ENCODE data around the gene MRPS18A.

Gene MRPS18A

GRCh38 chr6:43712579-43712978 lies 25.0 kb upstream of the MRPS18A start:
- TF ChIP-seq CTCF (IDR thresholded peaks at IDR 0.05; ENCODE audit: insufficient read depth, low read length, poor library complexity, severe bottlenecking) (no peak), EZH2phosphoT487 (conservative IDR thresholded peaks at IDR 0.05; ENCODE audit: low read length) (no peak)
- Histone ChIP-seq H3K9me3 (ENCODE audit: insufficient read depth, low read length) (no peaks in the 10 kb centered on the region), H3F3A (ENCODE audit: insufficient read depth) (peaks cover 24% of the 10 kb centered on the region), H3K36me3 (ENCODE audit: low read length) (no peaks in the 10 kb centered on the region), H3K4me3 (ENCODE audit: insufficient read depth, low read length, poor library complexity, severe bottlenecking) (no peak overlapping the region), H3K9me2 (replicated peaks; ENCODE audit: insufficient read depth, low read length) (no peaks in the 10 kb centered on the region), H3K9ac (ENCODE audit: low read length) (no peak overlapping the region), H3K4me2 (ENCODE audit: low read depth, low read length, poor library complexity, severe bottlenecking) (no peak overlapping the region), H2AFZ (ENCODE audit: low read depth, low read length, severe bottlenecking) (no peak overlapping the region), H3K79me2 (ENCODE audit: insufficient read depth, low read length) (no peaks in the 10 kb centered on the region), H3K27me3 (ENCODE audit: low read length) (no peaks in the 10 kb centered on the region), H4K20me1 (ENCODE audit: low read depth, low read length) (no peaks in the 10 kb centered on the region), H3K27ac (ENCODE audit: low read depth, low read length) (no peak overlapping the region)

- no peaks in the 10 kb centered on the region for H3K9me2 ChIP-seq (replicated peaks; ENCODE audit: insufficient read depth, low read length)
- H4K20me1 ChIP-seq (ENCODE audit: low read depth, low read length): no peaks in the 10 kb centered on the region
- no peak overlapping the region for H2AFZ ChIP-seq (ENCODE audit: low read depth, low read length, severe bottlenecking)
- no peaks in the 10 kb centered on the region for H3K36me3 ChIP-seq (ENCODE audit: low read length)
- H3K9me3 ChIP-seq (ENCODE audit: insufficient read depth, low read length): no peaks in the 10 kb centered on the region
- H3K27ac ChIP-seq (ENCODE audit: low read depth, low read length): no peak overlapping the region
- H3K9ac ChIP-seq (ENCODE audit: low read length): no peak overlapping the region
- H3K4me2 ChIP-seq (ENCODE audit: low read depth, low read length, poor library complexity, severe bottlenecking): no peak overlapping the region
- H3K27me3 ChIP-seq (ENCODE audit: low read length): no peaks in the 10 kb centered on the region
- no peak overlapping the region for H3K4me3 ChIP-seq (ENCODE audit: insufficient read depth, low read length, poor library complexity, severe bottlenecking)
- H3F3A ChIP-seq (ENCODE audit: insufficient read depth): peaks cover 27% of the 10 kb centered on the region
- H3K79me2 ChIP-seq (ENCODE audit: insufficient read depth, low read length): no peaks in the 10 kb centered on the region
- TF ChIP-seq EZH2phosphoT487 (conservative IDR thresholded peaks at IDR 0.05; ENCODE audit: low read length): no peak
- no peak for TF ChIP-seq CTCF (IDR thresholded peaks at IDR 0.05; ENCODE audit: insufficient read depth, low read length, poor library complexity, severe bottlenecking)
Measured at GRCh38 chr6:43710576-43710975, 23.0 kb upstream of the MRPS18A start.

GRCh38 chr6:43709654-43710303 lies 22.2 kb upstream of the MRPS18A start:
- no peak for TF ChIP-seq CTCF (IDR thresholded peaks at IDR 0.05; ENCODE audit: insufficient read depth, low read length, poor library complexity, severe bottlenecking)
- no peak for TF ChIP-seq EZH2phosphoT487 (conservative IDR thresholded peaks at IDR 0.05; ENCODE audit: low read length)
- Histone ChIP-seq H2AFZ (ENCODE audit: low read depth, low read length, severe bottlenecking) (no peak overlapping the region), H3K27ac (ENCODE audit: low read depth, low read length) (no peak overlapping the region), H3K27me3 (ENCODE audit: low read length) (no peaks in the 10 kb centered on the region), H3K36me3 (ENCODE audit: low read length) (no peaks in the 10 kb centered on the region), H3K9ac (ENCODE audit: low read length) (no peak overlapping the region), H3K9me2 (replicated peaks; ENCODE audit: insufficient read depth, low read length) (no peaks in the 10 kb centered on the region), H3F3A (ENCODE audit: insufficient read depth) (peaks cover 19% of the 10 kb centered on the region), H3K4me2 (ENCODE audit: low read depth, low read length, poor library complexity, severe bottlenecking) (no peak overlapping the region), H3K9me3 (ENCODE audit: insufficient read depth, low read length) (no peaks in the 10 kb centered on the region), H3K4me3 (ENCODE audit: insufficient read depth, low read length, poor library complexity, severe bottlenecking) (no peak overlapping the region), H4K20me1 (ENCODE audit: low read depth, low read length) (no peaks in the 10 kb centered on the region), H3K79me2 (ENCODE audit: insufficient read depth, low read length) (no peaks in the 10 kb centered on the region)
